HEK293 (cell line): ENCODE data around the gene AEN.
A peak's percentile ranks its signal among the peaks of the same experiment; 100 is the strongest.

Experiments
- GFI1B ChIP-seq: fragments of 450-650 bp; formaldehyde crosslinking; IDR thresholded peaks from 2 replicates; pipeline ENCODE4 v1.5.1; 2016; ENCODE audit warnings: missing biosample characterization, missing genetic modification characterization
- HOXA7 ChIP-seq: sonication (generic); formaldehyde crosslinking; IDR thresholded peaks from 2 replicates; pipeline ENCODE4 v1.8.1; 2022; ENCODE audit warnings: missing genetic modification reagents, borderline replicate concordance
- INSM2 ChIP-seq: fragments of 450-650 bp; formaldehyde crosslinking; IDR thresholded peaks from 2 replicates; pipeline ENCODE4 v1.5.1; 2016; ENCODE audit warnings: missing biosample characterization, missing genetic modification characterization
- KLF9 ChIP-seq: fragments of 450-650 bp; formaldehyde crosslinking; IDR thresholded peaks from 2 replicates; pipeline ENCODE4 v1.5.1; 2016; ENCODE audit warnings: missing biosample characterization, missing genetic modification characterization, low read depth
- PBX3 ChIP-seq: sonication (generic); formaldehyde crosslinking; IDR thresholded peaks from 2 replicates; pipeline ENCODE4 v1.8.1; 2022; ENCODE audit warnings: mild to moderate bottlenecking, moderate library complexity, missing genetic modification reagents
- REPIN1 ChIP-seq: fragments of 450-650 bp; formaldehyde crosslinking; IDR thresholded peaks from 2 replicates; pipeline ENCODE4 v1.5.1; 2017; ENCODE audit warnings: missing biosample characterization, missing genetic modification characterization, low read depth
- SCRT1 ChIP-seq: fragments of 450-650 bp; formaldehyde crosslinking; IDR thresholded peaks from 2 replicates; pipeline ENCODE4 v1.5.1; 2016; ENCODE audit warnings: missing biosample characterization, missing genetic modification characterization, borderline replicate concordance
- TCF7L2 ChIP-seq: IDR thresholded peaks from 2 replicates; pipeline ENCODE4 v1.6.1; 2011; ENCODE audit warnings: low read depth, mild to moderate bottlenecking, inconsistent platforms, low read length, moderate library complexity, borderline replicate concordance
- TRIM28 ChIP-seq: IDR thresholded peaks from 2 replicates; pipeline ENCODE4 v1.6.1; 2011; ENCODE audit warnings: low read length, control low read depth, borderline replicate concordance
- ZBTB1 ChIP-seq: fragments of 450-650 bp; formaldehyde crosslinking; IDR thresholded peaks from 2 replicates; pipeline ENCODE4 v1.5.1; 2016; ENCODE audit warnings: missing biosample characterization, missing genetic modification characterization
- ZBTB48 ChIP-seq: fragments of 450-650 bp; formaldehyde crosslinking; IDR thresholded peaks from 2 replicates; pipeline ENCODE4 v1.5.1; 2016; ENCODE audit warnings: missing biosample characterization, missing genetic modification characterization
- ZFP69B ChIP-seq: fragments of 450-650 bp; formaldehyde crosslinking; IDR thresholded peaks from 2 replicates; pipeline ENCODE4 v1.5.1; 2016; ENCODE audit warnings: missing biosample characterization, missing genetic modification characterization
- ZNF10 ChIP-seq: fragments of 450-650 bp; formaldehyde crosslinking; IDR thresholded peaks from 2 replicates; pipeline ENCODE4 v1.5.1; 2017; ENCODE audit warnings: missing biosample characterization, missing genetic modification characterization
- ZNF121 ChIP-seq: fragments of 450-650 bp; formaldehyde crosslinking; IDR thresholded peaks from 2 replicates; pipeline ENCODE4 v1.5.1; 2016; ENCODE audit warnings: missing biosample characterization, missing genetic modification characterization
- ZNF132 ChIP-seq: fragments of 450-650 bp; formaldehyde crosslinking; IDR thresholded peaks from 2 replicates; pipeline ENCODE4 v1.5.1; 2017; ENCODE audit warnings: missing biosample characterization, missing genetic modification characterization, borderline replicate concordance
- ZNF138 ChIP-seq: fragments of 450-650 bp; formaldehyde crosslinking; IDR thresholded peaks from 2 replicates; pipeline ENCODE4 v1.5.1; 2016; ENCODE audit warnings: missing biosample characterization, missing genetic modification characterization, borderline replicate concordance
- ZNF175 ChIP-seq: fragments of 450-650 bp; formaldehyde crosslinking; IDR thresholded peaks from 2 replicates; pipeline ENCODE4 v1.5.1; 2016; ENCODE audit warnings: missing biosample characterization, missing genetic modification characterization
- ZNF239 ChIP-seq: fragments of 450-650 bp; formaldehyde crosslinking; IDR thresholded peaks from 2 replicates; pipeline ENCODE4 v1.5.1; 2016; ENCODE audit warnings: missing biosample characterization, missing genetic modification characterization
- ZNF248 ChIP-seq: fragments of 450-650 bp; formaldehyde crosslinking; IDR thresholded peaks from 2 replicates; pipeline ENCODE4 v1.5.1; 2017; ENCODE audit warnings: missing biosample characterization, missing genetic modification characterization
- ZNF37A ChIP-seq: fragments of 450-650 bp; IDR thresholded peaks from 2 replicates; pipeline ENCODE4 v1.5.1; 2018; ENCODE audit warnings: missing biosample characterization, missing genetic modification characterization
- ZNF426 ChIP-seq: fragments of 450-650 bp; formaldehyde crosslinking; IDR thresholded peaks from 2 replicates; pipeline ENCODE4 v1.5.1; 2017; ENCODE audit warnings: missing biosample characterization, missing genetic modification characterization, mild to moderate bottlenecking, inconsistent platforms, moderate library complexity
- ZNF48 ChIP-seq: fragments of 450-650 bp; formaldehyde crosslinking; IDR thresholded peaks from 2 replicates; pipeline ENCODE4 v1.5.1; 2016; ENCODE audit warnings: missing biosample characterization, missing genetic modification characterization
- ZNF521 ChIP-seq: fragments of 450-650 bp; formaldehyde crosslinking; IDR thresholded peaks from 2 replicates; pipeline ENCODE4 v1.5.1; 2017; ENCODE audit warnings: missing biosample characterization, mild to moderate bottlenecking, missing genetic modification characterization
- ZNF530 ChIP-seq: fragments of 450-650 bp; formaldehyde crosslinking; IDR thresholded peaks from 2 replicates; pipeline ENCODE4 v1.5.1; 2016; ENCODE audit warnings: low read depth, missing biosample characterization, missing genetic modification characterization
- ZNF555 ChIP-seq: fragments of 450-650 bp; formaldehyde crosslinking; conservative IDR thresholded peaks from 2 replicates; pipeline ENCODE4 v1.5.1; 2017; ENCODE audit warnings: missing biosample characterization, mild to moderate bottlenecking, missing genetic modification characterization, inconsistent platforms
- ZNF580 ChIP-seq: fragments of 450-650 bp; formaldehyde crosslinking; IDR thresholded peaks from 2 replicates; pipeline ENCODE4 v1.5.1; 2016; ENCODE audit warnings: missing biosample characterization, missing genetic modification characterization
- ZNF621 ChIP-seq: fragments of 450-650 bp; formaldehyde crosslinking; IDR thresholded peaks from 2 replicates; pipeline ENCODE4 v1.5.1; 2017; ENCODE audit warnings: missing biosample characterization, missing genetic modification characterization
- ZNF624 ChIP-seq: fragments of 450-650 bp; formaldehyde crosslinking; IDR thresholded peaks from 2 replicates; pipeline ENCODE4 v1.5.1; 2017; ENCODE audit warnings: missing biosample characterization, missing genetic modification characterization
- ZNF626 ChIP-seq: fragments of 450-650 bp; sonication (Bioruptor Pico); formaldehyde crosslinking; IDR thresholded peaks from 2 replicates; pipeline ENCODE4 v1.5.1; 2018; ENCODE audit warnings: missing biosample characterization, missing genetic modification characterization, inconsistent platforms
- ZNF658 ChIP-seq: fragments of 450-650 bp; formaldehyde crosslinking; IDR thresholded peaks from 2 replicates; pipeline ENCODE4; 2016; ENCODE audit warnings: missing biosample characterization, missing genetic modification characterization
- ZNF664 ChIP-seq: fragments of 450-650 bp; formaldehyde crosslinking; IDR thresholded peaks from 2 replicates; pipeline ENCODE4 v1.5.1; 2016; ENCODE audit warnings: missing biosample characterization, missing genetic modification characterization
- ZNF670 ChIP-seq: fragments of 450-650 bp; formaldehyde crosslinking; IDR thresholded peaks from 2 replicates; pipeline ENCODE4 v1.5.1; 2016; ENCODE audit warnings: missing biosample characterization, missing genetic modification characterization, low read depth
- ZNF677 ChIP-seq: fragments of 450-650 bp; IDR thresholded peaks from 2 replicates; pipeline ENCODE4 v1.5.0; 2018; ENCODE audit warnings: missing biosample characterization, mild to moderate bottlenecking, missing genetic modification characterization, moderate library complexity
- ZNF704 ChIP-seq: fragments of 450-650 bp; formaldehyde crosslinking; IDR thresholded peaks from 2 replicates; pipeline ENCODE4 v1.5.1; 2016; ENCODE audit warnings: missing biosample characterization, missing genetic modification characterization
- ZNF707 ChIP-seq: fragments of 450-650 bp; formaldehyde crosslinking; IDR thresholded peaks from 2 replicates; pipeline ENCODE4 v1.5.1; 2016; ENCODE audit warnings: missing biosample characterization, missing genetic modification characterization
- ZNF791 ChIP-seq: fragments of 450-650 bp; formaldehyde crosslinking; IDR thresholded peaks from 2 replicates; pipeline ENCODE4 v1.5.1; 2016; ENCODE audit warnings: missing biosample characterization, missing genetic modification characterization
- ZSCAN16 ChIP-seq: fragments of 450-650 bp; formaldehyde crosslinking; IDR thresholded peaks from 2 replicates; pipeline ENCODE4 v1.5.1; 2016; ENCODE audit warnings: missing biosample characterization, missing genetic modification characterization
- ZSCAN18 ChIP-seq: fragments of 450-650 bp; formaldehyde crosslinking; IDR thresholded peaks from 2 replicates; pipeline ENCODE4 v1.5.1; 2016; ENCODE audit warnings: missing biosample characterization, missing genetic modification characterization

AEN gene

GRCh38 chr15:88638626-88639372 lies 17.7 kb downstream of the AEN start, which contains the start of gene ISG20 (continued):
- no peak for TF ChIP-seq ZNF248 (tag by site-specific recombination)
- no peak for TF ChIP-seq ZFP69B (tag by site-specific recombination)
- peak; percentile 97 for TF ChIP-seq ZNF10 (tag by site-specific recombination)
- TF ChIP-seq INSM2 (tag by site-specific recombination) = peak; percentile 90
- TF ChIP-seq SCRT1 (tag by site-specific recombination) = no peak
- TF ChIP-seq ZNF521 (tag by site-specific recombination) = no peak
- TF ChIP-seq ZNF426 (tag by site-specific recombination) = no peak
- no peak for TF ChIP-seq ZNF555
- no peak for TF ChIP-seq ZNF239 (tag by site-specific recombination)
- TF ChIP-seq REPIN1 (tag by site-specific recombination) = no peak
- TF ChIP-seq ZNF621 (tag by site-specific recombination) = no peak
- no peak for TF ChIP-seq ZNF791
- TF ChIP-seq ZNF677 (tag by site-specific recombination) = no peak
- 0 out of 2 replicates have a peak, but pooled peaks have one; percentile 32 for TF ChIP-seq PBX3 (CRISPR knock-in tag)
- TF ChIP-seq ZNF624 (tag by site-specific recombination) = no peak
- no peak for TF ChIP-seq ZNF664 (tag by site-specific recombination)
- TF ChIP-seq ZNF132 (tag by site-specific recombination) = no peak
- TF ChIP-seq ZNF704 (tag by site-specific recombination) = no peak
- TF ChIP-seq ZNF626 = no peak
- TF ChIP-seq ZSCAN18 (tag by site-specific recombination) = no peak
- TF ChIP-seq ZNF138 (tag by site-specific recombination) = no peak
- no peak for TF ChIP-seq ZNF658 (tag by site-specific recombination)
- TF ChIP-seq ZNF37A = no peak
- TF ChIP-seq TRIM28 = 0 out of 2 replicates have a peak, but pooled peaks have one; percentile 38
- TF ChIP-seq ZNF707 (tag by site-specific recombination) = no peak
- no peak for TF ChIP-seq ZSCAN16
- no peak for TF ChIP-seq TCF7L2
- no peak for TF ChIP-seq ZNF580 (tag by site-specific recombination)
- no peak for TF ChIP-seq ZNF530 (tag by site-specific recombination)
- no peak for TF ChIP-seq ZNF670
- TF ChIP-seq HOXA7 (CRISPR knock-in tag) = no peak
- TF ChIP-seq GFI1B (tag by site-specific recombination) = no peak
- TF ChIP-seq ZBTB48 (tag by site-specific recombination) = peak; percentile 98
- no peak for TF ChIP-seq ZBTB1 (tag by site-specific recombination)
- no peak for TF ChIP-seq KLF9
- no peak for TF ChIP-seq ZNF175 (tag by site-specific recombination)
- TF ChIP-seq ZNF121 = peak; percentile 53; the same call in 1 of the 2 replicates
- TF ChIP-seq ZNF48 (tag by site-specific recombination) = no peak
